ENCODE results near the gene PPP1R1A. TPM values are rescaled to one million over a fixed set of nuclear protein-coding genes. Genes with fewer than 3 reads are reported as not detected.

The PPP1R1A gene
- total RNA-seq, 1 experiment from 2014 or later: 8.5 TPM

DNA sequence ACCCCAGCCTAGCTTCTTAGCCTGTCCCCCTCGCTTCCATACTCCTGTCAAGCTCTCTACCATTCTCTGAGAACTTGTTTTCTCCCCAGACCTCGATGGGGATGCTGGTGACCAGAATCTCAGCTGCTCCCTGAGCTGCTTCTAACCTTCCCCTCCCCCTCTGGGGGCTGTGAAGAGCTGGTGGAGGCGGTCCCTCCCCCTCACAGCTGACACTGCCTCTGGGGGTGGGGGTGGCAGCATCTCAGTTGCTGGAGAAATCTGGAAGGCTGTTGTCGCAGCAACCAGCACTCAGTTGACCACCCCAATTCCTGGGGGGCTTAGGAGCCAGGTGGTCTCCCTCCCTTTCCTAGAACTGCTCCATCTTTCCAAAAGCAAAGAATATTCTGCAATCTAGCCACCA, 4.7 kb downstream of the PPP1R1A start:
- Histone ChIP-seq H3K4me2 (ENCODE audit: insufficient read depth, insufficient read length, low read length) (no peak overlapping the region), H4K20me1 (ENCODE audit: control insufficient read depth, insufficient read depth, insufficient read length) (no peaks in the 10 kb centered on the region), H2BK20ac (ENCODE audit: low read depth, low read length, poor library complexity, severe bottlenecking) (no peak overlapping the region), H4K8ac (replicated peaks; ENCODE audit: insufficient read length, low read depth, low read length) (no peak overlapping the region), H2AK5ac (ENCODE audit: insufficient read length, low read length) (no peak overlapping the region), H3K4ac (ENCODE audit: low read depth, low read length) (no peak overlapping the region), H3T11ph (ENCODE audit: low read length) (no peak overlapping the region), H3K79me1 (ENCODE audit: insufficient read depth, low read depth, low read length, poor library complexity, severe bottlenecking) (no peaks in the 10 kb centered on the region), H2BK120ac (ENCODE audit: low read depth, low read length, poor library complexity, severe bottlenecking) (no peak overlapping the region), H3K23me2 (ENCODE audit: insufficient read length, low read depth, low read length, poor library complexity, severe bottlenecking) (peaks cover 11% of the 10 kb centered on the region), H3K14ac (ENCODE audit: insufficient read depth, low read length) (no peak overlapping the region), H3K9me3 (ENCODE audit: control insufficient read depth, low read depth, low read length) (no peaks in the 10 kb centered on the region), H4K5ac (ENCODE audit: insufficient read length, low read depth, low read length) (no peak overlapping the region), H3K23ac (ENCODE audit: insufficient read length, low read depth, low read length) (no peak overlapping the region), H3K4me1 (ENCODE audit: insufficient read depth, low read length) (no peaks in the 10 kb centered on the region), H3K27me3 (ENCODE audit: insufficient read depth, low read length) (peaks cover 5% of the 10 kb centered on the region; the same call in 1 of the 2 replicates), H3K27ac (ENCODE audit: insufficient read length, low read depth, low read length) (no peak overlapping the region), H3K79me2 (ENCODE audit: insufficient read depth, low read length) (no peaks in the 10 kb centered on the region), H3K18ac (ENCODE audit: insufficient read length, low read depth, low read length) (no peak overlapping the region), H2BK12ac (ENCODE audit: insufficient read length, low read depth, low read length) (no peak overlapping the region), H3K9ac (ENCODE audit: extremely low read depth, insufficient read length, low read length) (no peak overlapping the region), H2BK5ac (ENCODE audit: insufficient read length, low read length) (no peak overlapping the region), H2AFZ (ENCODE audit: low read length) (no peak overlapping the region), H4K91ac (ENCODE audit: insufficient read length, low read depth, low read length) (no peak overlapping the region), H2BK15ac (ENCODE audit: low read depth, low read length) (no peak overlapping the region), H3K56ac (ENCODE audit: insufficient read length, low read depth, low read length) (no peak overlapping the region)
- Mint-ChIP-seq H3K4me3 (no peak overlapping the region), H3K4me1 (peaks cover 32 to 65% of the 10 kb centered on the region in 2 experiments), H3K9me3 (no peaks in the 10 kb centered on the region; a peak in 1 of 5 replicates), H3K27me3 (ENCODE audit: low read depth) (peaks cover 80% of the 10 kb centered on the region), H3K36me3 (ENCODE audit: insufficient read depth in 1 of 3, low read depth in 3 of 3) (peaks cover 0 to 6% (median 0%) of the 10 kb centered on the region in 3 experiments; a peak in 2 of 7 replicates), H3K27ac (no peak overlapping the region)
- no peak for DNase-seq
- WGBS (ENCODE audit: extremely low coverage, insufficient read length, low lambda C conversion rate): no CpG with 5 or more reads among the region's 4 CpGs
- no peak for TF ChIP-seq CTCF (conservative IDR thresholded peaks at IDR 0.05)
